RWPE1 (cell line): ENCODE measurements around the gene ATP6V1D.
A peak's percentile ranks its signal among the peaks of the same experiment; 100 is the strongest.
"Not testable (repeated sequence)": the region's sequence is repeated elsewhere in the genome, so short reads cannot be mapped to it uniquely, and the experiment has no call there.

Experiments used
- CTCF ChIA-PET: fragments of 350-600 bp; sonication (Branson Sonifier 250); formaldehyde crosslinking; extraction: SDS; loops from one replicate; lab custom pipeline; 2021; lab: Yijun Ruan, JAX
- POLR2A ChIA-PET: fragments of 400-600 bp; formaldehyde crosslinking; extraction: SDS; loops from one replicate; lab custom pipeline; 2020; ENCODE audit warnings: antibody characterized with exemption; ENCODE audit not compliant: low non-redundant PET; lab: Yijun Ruan, JAX
- DNase-seq: peaks from one replicate; pipeline ENCODE4 v3.0.0; 2012; ENCODE audit warnings: low spot score
- H3K27ac ChIP-seq: fragments of 450-650 bp; 2 replicates; pipeline ENCODE4 v1.5.1; 2017
- CTCF ChIP-seq: fragments of 450-650 bp; conservative IDR thresholded peaks from 2 replicates; pipeline ENCODE4 v1.5.1; 2017; ENCODE audit warnings: low read depth, mild to moderate bottlenecking

The ATP6V1D gene

GRCh38 chr14:67359775-67360469, at the start of gene ATP6V1D, which contains the start of gene EIF2S1:
Gene ATP6V1D, minus strand, starts transcription at chr14:67359804. Its CDS starts 106 bp downstream, at chr14:67359698.
Gene EIF2S1, plus strand, starts transcription at chr14:67360328. Its CDS starts 4,440 bp downstream, at chr14:67364768.
- peak; percentile 92 for TF ChIP-seq CTCF
- ChIA-PET CTCF (interaction anchor here (0.6 to 1.6 kb wide), 15 partner anchors 9 to 1018 kb away, joined by 3 to 7 read pairs (median 4); no protein-coding TSS in a partner anchor), POLR2A (no interaction called here)
- H3K27ac ChIP-seq = peak within 1 kb of the TSS; percentile 91
- DNase-seq = peak; percentile 98

- DNase-seq, POLR2A ChIA-PET: not testable (repeated sequence)
- peak overlapping the region; percentile 24 for H3K27ac ChIP-seq
- CTCF ChIA-PET = interaction anchor here (1.3 kb wide), 1 partner anchor 19 kb away, joined by 3 read pairs; no protein-coding TSS in a partner anchor
These were observed 48.7 kb upstream of the ATP6V1D start for GRCh38 chr14:67408122-67408801.

- POLR2A ChIA-PET = interaction anchor here (0.7 kb wide), 1 partner anchor 30 kb away, joined by 3 read pairs; no protein-coding TSS in a partner anchor
- DNase-seq = no peak
- TF ChIP-seq CTCF = no peak
- H3K27ac ChIP-seq = peak overlapping the region; percentile 13; the same call in 1 of the 2 replicates
- CTCF ChIA-PET = interaction anchor here (0.6 kb wide), 2 partner anchors 14 to 71 kb away, joined by 3 to 7 read pairs; no protein-coding TSS in a partner anchor
These were observed 46.2 kb upstream of the ATP6V1D start for GRCh38 chr14:67405771-67406170.

GRCh38 chr14:67400434-67400833, 40.8 kb upstream of the ATP6V1D start:
- CTCF ChIA-PET = interaction anchor here (0.5 kb wide), 1 partner anchor 42 kb away, joined by 3 read pairs; no protein-coding TSS in a partner anchor
- POLR2A ChIA-PET = no interaction called here

GRCh38 chr14:67397536-67397935, 37.9 kb upstream of the ATP6V1D start:
- ChIA-PET POLR2A (no interaction called here), CTCF (no interaction called here)
- no peak for DNase-seq
- H3K27ac ChIP-seq = no peak overlapping the region
- no peak for TF ChIP-seq CTCF

More at GRCh38 chr14:67400434-67400833, 40.8 kb upstream of the ATP6V1D start:
- no peak for DNase-seq
- no peak for TF ChIP-seq CTCF
- 0 out of 2 replicates have a peak overlapping the region, but pooled peaks have one; percentile 20 for H3K27ac ChIP-seq

- CTCF ChIA-PET = no interaction called here
- no peak for TF ChIP-seq CTCF
- no peak for DNase-seq
- POLR2A ChIA-PET = no interaction called here
- H3K27ac ChIP-seq = no peak overlapping the region; the same call in 1 of the 2 replicates
These were observed 36.9 kb upstream of the ATP6V1D start for GRCh38 chr14:67396381-67396970.
